SK-N-MC (cell line): ENCODE measurements around the gene AHCTF1.

Experiments
- EZH2 ChIP-seq: fragments of 200-600 bp; sonication (generic); IDR thresholded peaks from one replicate; pipeline ENCODE4 v1.6.1; 2017; ENCODE audit warnings: antibody characterized with exemption
- POLR2AphosphoS5 ChIP-seq: IDR thresholded peaks from 2 replicates; pipeline ENCODE4 v1.6.1; 2012; ENCODE audit warnings: mild to moderate bottlenecking, low read depth, low read length, borderline replicate concordance

DNA sequence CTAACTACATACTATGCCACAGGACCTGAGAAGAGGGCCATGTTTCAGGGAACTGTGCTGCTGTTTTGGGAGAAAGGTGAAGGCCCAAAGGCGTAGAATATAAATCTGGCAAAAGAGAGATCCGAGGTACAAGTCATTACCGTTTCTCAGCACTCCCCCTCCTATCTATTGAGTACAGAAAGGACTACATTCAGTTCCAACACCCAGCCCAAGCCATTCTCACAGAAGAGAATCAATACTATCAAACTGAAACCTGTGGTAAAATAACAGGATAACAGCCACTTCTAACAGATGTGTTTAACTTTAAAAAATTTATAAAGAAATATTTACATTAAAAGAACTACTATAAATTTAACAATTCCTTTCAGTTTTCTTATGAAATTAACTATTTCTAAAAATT lies 7.8 kb downstream of the AHCTF1 start:
- TF ChIP-seq POLR2AphosphoS5 (no peak), EZH2 (no peak)
